Measurements from ENCODE around the gene PIGK.
"Not testable (repeated sequence)": the region's sequence is repeated elsewhere in the genome, so short reads cannot be mapped to it uniquely, and the experiment has no call there.

PIGK gene

DNA sequence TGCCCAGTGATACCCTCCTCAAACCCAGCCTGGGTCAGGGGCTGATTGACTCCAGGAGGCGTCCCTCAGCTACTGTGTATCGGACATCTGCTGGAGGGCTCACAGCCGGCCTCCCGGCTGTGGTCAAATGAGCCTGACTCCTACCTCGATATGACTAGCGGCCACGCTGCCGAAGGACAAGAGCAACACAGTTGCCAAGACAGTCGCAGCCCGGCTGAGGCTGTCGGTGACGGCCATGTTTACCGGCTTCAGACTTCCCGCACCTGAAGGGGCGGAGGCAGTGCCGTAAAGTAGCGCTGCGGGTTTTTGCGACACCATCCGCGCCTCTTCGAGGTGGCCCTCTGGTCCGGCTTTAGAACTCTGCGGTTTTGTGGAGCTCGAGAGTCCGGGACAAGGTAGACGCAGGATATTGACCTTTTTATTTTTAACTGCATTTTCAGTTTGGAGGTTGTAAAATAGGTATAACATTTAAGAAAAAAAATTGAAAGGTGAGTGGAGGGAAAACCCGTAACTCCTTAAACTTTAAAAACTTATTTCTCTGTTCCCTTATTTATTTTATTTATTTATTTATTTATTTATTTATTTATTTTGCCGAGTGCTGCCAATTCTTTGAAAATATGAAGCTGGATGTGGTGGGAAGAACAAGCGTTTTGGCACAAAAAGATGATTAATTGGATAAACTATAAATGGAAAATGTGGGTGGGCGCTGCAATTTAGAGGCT is at the start of gene PIGK:
TSS of gene PIGK (minus strand) at position 265 of the 722 bp plus-strand sequence. CDS start at position 237, 28 bp downstream.
- DNase-seq: peak; percentile 90

DNA sequence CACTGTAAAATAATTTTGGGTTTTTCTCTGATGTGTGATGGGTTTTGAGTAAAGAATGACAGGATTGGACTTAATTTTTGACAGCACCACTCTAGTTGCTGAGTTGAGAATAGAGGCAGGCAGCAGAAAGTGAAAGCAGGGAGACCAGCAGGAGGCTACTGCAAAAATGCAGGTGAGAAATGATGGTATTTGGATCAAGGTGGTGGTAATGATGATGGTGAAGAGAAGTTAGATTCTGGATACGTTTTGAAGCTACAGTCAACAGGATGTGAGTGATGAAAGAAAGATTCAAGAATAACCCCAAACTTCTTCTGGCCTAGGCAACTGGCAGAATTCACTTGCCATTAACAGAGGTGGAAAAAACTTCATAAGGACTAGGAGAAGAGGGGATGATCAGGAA is 47.8 kb upstream of the PIGK start:
- DNase-seq: no peak

DNA sequence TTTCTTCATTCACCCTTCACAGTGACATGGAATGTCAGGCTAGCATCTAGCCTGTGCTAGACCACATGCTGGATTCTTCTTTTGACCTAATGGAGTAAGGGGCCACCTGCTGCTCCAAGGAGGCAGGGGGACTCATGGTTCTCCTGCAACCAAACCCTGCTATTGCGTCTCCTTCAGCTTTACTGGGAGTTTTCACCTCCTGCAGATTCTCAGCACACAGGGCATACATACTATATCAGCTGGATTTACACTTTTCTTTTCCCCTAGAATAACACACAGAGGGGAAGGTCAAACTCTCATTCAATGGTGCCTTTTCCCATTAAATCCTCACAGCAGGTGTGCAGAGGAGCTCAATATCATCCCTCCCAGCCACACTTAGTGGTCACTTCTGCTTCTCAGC is 46.0 kb upstream of the PIGK start:
- no peak for DNase-seq

DNA sequence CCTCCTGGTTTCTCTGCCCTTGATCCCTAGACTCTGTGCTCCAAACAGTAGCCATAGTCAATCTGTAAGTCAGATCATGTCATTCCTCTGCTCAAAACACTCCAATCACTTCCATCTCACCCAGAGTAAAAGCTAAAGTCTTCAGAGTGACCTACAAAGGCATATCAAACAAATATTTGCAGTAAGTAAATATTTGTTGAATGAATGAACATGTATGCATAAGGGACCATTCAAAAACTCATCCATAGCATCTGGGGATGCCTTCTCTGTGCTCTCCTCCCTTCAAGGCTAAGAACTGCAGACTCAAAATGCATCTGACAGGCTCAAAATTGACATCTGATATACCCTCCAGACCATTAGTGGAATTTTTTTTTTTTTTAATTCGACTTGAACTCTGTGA is 44.5 kb upstream of the PIGK start:
- no peak for DNase-seq

DNA sequence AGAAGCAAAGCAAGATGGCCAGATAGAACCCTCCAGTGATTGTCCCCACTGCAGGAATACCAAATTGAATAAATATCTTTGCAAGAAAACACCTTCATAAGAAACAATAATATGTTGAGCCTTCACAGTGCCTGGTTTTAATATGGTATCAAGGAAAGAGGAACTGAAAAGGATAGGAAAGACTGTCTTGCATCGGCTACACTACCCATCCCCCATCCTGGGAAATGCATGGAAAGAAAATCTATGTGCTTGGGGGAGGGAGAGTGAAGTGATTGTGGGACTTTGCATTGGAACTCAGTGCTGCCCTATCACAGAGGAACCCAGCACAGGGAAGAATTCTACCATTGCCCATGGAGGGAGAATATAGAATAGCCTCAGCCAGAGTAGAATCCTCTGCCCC is 34.0 kb upstream of the PIGK start:
- DNase-seq: no peak

DNA sequence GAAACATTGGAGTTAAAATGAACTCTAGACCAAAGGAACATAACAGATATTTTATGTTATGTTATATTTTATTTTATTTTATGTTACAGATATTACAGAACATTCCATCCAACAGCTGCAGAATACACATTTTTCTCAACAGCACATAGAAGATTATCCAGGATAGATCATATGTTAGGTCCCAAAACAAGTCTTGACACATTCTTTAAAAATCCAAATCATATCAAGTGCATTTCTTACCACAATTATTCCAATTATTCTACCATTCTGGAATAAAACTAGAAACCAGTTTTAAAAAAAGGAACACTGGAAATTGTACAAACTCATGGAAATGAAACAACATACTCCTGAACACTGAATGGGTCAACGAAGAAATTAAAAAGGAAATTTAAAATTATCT is 30.9 kb upstream of the PIGK start:
- no peak for DNase-seq

DNA sequence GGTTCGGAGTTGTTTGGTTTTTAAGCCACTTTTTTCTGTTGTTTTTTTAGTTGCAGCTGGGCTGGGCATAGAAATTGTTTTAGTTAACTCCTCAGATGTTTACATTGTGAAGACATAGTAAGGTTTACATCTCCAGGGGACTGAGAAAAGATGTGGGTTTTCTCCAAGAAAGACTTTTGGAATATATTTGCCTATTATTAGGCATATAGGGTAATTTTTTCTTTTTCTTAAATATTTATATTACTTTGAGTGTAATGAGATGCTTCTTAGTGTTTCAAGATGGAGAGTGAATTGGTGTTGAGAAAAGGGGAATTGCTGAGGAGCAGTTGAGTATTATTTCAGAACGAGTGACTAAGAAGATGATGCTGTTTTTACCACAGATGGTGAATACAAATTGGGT is 26.6 kb upstream of the PIGK start:
- no peak for DNase-seq

DNA sequence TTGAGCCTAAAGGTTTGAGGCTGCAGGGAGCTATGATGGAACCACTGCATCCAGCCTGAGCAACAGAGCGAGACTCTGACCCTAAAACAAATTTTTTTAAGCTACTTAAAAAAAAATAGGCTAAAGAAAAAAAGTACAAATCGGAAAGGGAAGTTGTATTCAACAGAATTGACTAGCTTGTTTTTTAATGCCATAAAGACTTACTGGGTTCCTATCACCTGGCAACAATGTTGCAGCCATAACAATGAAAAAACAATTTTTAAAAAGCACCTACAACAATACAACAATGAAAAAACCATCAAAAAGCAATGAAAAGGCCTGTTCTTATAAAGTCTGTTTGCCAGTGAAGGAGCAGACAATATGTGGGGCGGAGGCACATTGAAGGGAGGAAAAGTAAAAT is 20.1 kb upstream of the PIGK start:
- DNase-seq: no peak

DNA sequence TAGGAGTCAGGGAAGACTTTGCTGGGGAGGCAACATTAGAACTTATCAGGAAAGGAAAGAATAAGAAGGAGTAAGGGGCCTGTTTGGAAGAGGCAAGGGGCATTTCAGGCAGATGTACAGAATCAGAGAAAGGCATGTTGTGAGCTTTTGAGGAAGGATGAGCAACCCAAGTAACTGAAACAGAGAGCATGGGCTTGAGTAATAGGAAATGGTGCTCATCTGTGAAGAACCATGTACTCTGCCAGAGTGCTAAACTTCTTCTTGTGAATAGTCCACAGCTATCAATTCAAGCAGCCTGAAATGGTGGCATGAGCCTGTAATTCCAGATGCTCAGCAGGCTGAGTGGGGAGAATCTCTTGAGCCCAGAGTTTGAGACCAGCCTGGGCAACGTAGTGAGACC is 19.2 kb upstream of the PIGK start:
- DNase-seq: no peak

DNA sequence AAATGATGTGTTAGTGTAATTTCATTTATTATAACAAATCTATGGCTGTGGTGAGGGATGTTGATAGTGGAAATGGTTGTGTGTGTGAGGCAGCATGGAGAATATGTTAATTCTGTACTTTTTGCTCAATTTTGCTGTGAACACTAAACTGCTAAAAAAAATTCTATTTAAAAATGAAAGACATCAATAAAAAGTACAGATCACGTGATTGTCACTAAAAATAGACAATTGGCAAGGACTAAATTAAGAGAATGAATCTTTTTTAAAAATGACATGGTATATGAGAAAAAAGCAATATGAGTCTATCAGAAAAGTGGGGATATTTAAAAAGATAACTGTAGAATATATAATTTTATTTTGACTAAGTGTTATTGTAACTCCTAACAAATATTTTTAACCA is 15.7 kb upstream of the PIGK start:
- DNase-seq: no peak

DNA sequence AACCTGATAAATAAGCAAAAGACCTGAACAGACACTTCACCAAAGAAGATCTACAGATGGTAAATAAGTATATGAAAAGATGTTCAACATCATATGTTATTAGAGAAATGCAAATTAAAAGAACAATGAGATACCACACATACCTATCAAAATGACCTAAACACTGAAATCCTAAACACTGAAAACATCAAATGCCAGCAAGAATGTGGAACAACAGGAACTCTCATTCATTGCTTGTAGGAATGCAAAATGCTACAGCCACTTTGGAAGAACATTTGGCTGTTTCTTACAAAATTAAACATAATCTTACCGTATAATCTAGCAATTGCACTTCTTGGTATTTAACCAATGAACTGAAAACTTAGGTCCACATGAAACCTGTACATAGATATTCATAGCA is 14.9 kb upstream of the PIGK start:
- DNase-seq: no peak

DNA sequence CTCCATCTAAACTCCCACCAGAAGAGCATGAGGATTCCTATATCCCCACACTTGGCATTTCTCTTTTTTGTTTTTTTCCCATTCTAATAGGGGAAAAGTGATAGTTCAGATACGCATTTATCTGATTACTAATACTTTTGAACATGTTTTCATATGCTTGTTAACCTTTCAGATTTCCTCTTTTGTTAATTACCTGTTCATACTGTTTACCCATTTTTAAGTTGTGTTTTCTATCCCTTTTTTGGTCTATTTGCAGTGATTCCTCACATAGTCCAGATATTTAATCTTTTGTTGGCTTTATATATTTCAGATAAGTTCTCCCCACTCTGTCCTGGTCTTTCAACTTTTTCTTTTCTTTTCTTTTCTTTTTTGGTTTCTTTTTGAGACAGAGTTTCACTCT is 13.6 kb upstream of the PIGK start:
- DNase-seq: no peak

DNA sequence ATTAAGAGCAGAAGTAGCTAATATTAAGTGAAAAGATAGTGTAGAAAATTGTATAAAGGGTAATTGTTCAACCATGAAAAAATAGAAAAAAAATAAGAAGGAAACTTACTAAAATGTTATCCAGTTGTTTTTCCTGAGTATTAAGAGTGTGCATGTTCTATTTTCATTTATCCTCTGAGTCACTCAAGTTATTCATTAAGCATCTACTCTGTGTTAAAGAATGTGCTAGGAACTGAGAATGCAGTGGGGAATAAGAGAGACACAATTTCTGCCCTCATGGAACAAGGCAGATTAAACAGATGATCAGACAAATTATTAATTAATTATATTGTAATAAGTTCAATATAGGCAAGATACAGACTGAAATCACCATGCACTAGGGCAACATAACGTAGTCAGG is 10.8 kb upstream of the PIGK start:
- no peak for DNase-seq

DNA sequence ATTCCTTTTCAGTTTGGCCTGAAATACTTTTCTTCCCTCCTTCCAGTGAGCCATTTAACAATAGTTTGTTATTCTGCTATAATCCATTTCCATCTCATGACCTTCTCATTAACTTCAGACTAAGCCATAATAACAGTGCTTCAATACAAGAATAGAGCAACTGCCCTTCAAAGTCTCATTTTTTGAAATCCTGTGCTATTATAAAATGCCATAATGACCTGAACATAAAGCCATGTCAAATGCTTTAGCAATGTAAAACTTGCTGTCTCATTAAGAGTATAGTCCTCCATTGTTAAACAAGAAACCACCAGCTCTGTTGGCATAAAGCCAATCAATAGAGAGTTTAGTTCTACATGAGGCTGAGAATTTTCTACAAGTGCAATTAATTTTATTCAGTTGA is 9.6 kb upstream of the PIGK start:
- DNase-seq: no peak

DNA sequence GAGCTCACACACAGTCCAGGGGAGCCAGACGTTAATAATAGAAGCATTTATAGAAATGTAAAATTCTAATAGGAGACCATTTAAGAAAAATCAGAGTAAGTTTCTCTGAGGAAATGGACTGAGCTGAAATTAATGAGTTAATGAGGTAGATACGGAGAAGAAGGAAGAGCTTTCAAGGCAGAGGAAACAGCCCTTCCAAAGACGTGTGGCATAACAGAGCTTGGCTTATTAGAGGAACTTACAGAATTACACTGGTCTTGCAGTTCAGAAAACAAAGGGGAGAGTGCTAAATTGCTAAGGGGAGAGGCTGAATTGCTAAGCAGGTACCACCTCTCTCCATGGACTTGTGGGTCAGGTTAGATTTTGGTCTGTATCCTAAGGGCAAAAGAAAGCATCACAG is 8.2 kb upstream of the PIGK start:
- no peak for DNase-seq

DNA sequence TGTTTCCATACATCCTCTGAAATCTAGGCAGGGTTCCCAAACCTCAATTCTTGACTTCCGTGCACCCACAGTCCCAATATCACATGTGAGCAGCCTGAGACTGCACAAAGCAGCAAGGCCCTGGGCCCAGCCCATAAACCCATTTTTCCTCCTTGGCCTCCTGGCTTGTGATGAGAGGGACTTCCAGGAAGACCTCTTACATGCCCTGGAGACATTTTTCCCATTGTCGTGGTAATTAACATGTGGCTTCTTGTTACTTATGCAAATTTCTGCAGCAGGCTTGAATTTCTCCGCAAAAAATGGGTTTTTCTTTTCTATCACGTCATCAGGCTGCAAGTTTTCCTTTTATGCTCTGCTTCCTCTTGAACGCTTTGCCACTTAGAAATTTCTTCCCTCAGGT is 3.3 kb upstream of the PIGK start:
- DNase-seq: no peak

DNA sequence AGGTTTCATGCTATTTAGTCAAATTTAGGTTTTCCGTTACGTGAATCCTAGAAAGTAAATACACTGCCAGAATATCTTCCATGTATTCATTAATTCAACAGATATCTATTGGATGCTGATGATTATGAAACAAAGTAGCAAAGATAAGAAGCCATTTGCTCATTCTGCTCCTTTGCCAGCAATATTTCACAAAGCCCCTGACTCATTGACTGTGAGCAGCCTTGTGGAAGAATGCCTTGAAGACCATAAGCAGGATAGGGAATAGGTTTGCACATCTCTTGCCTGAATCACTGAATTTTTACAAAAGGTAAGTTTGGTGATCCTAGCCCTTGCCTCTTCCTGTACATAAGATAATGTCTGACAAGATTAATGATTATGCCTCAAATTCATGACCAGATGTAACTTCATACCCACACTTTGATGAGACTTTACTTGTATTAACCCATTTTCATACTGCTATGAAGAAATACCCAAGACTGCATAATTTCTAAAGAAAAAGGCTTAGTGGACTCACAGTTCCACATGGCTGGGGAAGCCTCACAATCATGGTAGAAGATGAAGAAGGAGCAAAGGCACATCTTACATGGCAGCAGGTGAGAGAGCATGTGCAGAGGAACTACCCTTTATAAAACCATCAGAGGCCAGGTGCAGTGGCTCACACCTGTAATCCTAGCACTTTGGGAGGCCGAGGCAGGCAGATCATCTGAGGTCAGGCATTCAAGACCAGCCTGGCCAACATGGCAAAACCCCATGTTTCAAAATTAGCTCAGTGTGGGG is 1.6 kb upstream of the PIGK start:
- no peak for DNase-seq

DNA sequence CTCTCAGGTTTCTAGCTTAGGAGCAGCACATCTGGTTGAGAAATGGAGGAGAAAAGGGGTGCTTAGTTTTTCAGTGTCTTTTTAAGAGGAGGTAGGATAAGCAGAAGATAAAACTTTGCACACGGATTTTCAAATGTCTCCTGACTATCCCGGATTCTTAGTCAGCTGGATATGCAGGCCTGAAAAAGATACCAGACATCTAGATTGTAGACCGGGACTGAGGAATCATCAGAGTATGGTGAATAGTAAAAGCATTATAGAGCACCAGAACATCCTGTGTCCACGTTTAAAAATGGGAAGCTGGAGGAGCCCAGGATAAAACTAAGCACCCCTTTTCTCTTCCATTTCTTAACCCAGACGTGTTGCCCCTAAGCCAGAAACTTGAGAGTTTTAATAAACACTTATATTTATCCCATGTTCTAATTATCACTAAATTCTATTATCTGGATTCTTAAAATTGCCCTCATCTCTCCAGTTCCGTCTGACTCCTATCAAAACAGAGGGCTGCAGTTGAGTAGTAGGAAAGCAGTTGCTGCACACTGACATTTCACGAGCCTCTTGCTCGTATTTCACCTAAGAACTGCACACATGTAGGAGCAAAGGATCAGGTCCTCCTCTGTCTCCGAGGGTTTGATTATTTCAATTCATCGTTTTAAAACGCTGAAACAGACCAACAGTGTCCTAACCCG is 609 bp downstream of the PIGK start:
- no peak for DNase-seq

DNA sequence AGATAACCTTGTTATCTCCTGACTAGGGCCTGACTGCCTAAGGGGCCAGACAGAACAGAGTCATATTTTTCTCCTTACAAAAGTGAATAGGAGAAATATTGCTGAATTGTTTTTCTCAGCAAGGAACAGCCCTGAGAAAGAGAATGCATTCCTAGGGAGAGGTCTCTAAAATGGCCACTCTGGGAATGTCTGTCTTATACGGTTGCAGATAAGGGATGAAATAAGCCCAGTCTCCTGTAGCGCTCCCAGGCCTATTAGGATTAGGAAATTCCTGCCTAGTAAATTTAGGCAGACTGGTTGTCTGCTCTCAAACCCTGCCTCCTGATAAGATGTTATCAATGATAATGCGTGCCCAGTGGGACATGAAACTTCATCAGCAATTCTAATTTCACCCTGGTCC is 15.2 kb downstream of the PIGK start:
- not testable (repeated sequence) for DNase-seq

DNA sequence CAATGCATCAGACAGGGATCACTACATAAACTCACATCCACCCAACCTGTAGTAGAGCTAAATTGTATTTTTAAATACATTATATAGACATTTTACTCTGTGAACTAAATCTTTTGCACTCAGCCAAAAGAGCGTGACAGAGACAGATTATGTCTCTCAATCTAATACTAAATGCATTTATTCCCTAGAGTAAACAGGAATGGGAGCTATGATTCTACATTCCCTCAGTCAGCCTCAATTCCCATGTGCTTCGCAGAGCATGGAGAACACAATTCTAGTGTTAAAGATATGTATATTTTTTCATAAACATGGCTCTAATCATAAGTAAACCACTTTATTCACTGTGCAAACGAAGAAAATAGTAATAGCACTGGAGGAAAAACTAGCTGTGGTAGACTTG is 16.5 kb downstream of the PIGK start:
- DNase-seq: no peak

DNA sequence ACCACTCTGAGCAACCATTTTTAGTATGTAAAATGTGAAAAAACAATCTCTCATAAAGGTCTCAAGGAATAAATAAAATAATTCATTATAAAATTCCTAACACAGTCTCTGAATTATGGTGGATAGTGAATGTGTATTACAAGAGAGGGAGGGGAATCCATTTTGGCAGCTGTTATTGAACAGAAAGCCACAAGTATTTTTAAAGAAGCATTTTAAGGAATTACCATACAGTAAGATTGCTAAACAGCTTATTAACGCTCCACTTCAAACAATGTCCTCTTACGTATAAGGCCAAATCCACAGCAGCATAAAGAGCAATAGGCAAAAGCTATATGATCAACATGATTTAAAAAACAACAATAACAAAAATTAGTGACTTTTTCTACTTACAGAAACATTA is 18.4 kb downstream of the PIGK start:
- DNase-seq: no peak

DNA sequence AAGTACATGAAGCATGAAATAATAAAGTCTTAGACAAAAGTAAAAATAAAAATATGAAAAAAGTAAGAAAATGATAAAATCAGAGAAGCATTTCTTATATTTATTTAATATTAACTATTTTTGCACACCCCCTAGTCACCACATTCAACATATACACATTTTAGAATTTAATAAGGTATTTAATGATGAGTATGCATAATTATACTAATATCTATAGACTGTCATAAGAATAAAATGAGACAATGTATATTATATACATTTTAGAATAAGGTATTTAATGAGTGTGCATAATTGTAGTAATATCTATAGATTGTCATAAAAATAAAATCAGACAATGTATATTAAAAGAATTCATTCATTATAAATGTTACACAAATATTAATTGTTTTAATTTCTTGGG is 18.9 kb downstream of the PIGK start:
- DNase-seq: no peak

DNA sequence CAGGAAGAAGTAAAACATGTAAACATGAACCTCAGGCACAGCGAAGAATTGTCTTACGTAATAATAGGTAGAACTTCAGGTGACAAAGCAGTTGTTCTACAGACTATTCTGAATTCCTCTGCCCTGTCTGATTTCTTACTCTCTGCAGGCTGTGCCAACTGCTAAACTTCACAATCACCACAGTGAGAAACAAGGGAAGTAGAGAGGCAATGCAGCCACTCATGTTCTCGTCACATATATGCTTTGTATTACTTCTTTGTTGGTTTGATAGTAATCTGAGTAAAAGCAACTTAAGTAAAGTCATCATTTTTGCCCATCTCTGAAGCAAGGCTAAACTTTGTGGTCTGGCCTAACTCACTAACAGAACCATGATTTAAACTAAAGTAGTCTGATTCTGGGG is 21.9 kb downstream of the PIGK start:
- DNase-seq: no peak

DNA sequence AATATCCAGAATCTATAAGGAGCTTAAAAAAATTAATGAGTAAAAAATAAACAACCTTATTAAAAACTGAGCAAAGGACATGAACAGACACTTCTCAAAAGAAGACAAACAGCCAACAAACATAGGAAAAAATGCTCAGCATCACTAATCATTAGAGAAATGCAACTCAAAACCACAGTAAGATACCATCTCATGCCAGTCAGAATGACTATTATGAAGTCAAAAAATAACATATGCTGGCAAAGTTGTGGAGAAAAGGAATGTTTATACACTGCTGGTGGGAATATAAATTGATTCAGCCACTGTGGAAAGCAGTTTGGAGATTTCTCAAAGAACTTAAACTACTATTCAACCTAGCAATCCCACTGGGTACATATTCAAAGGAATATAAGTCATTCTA is 25.3 kb downstream of the PIGK start:
- DNase-seq: no peak
